Measurements from ENCODE around the gene AOPEP. TPM values are rescaled to one million over a fixed set of nuclear protein-coding genes. Genes with fewer than 3 reads are reported as not detected.

Gene AOPEP
- total RNA-seq, 1 donor from 2014 or later = 92.3 TPM

- TF ChIP-seq CTCF (IDR thresholded peaks at IDR 0.05) = no peak
- Mint-ChIP-seq H3K36me3 (ENCODE audit: low read depth) (peaks cover 16% of the 10 kb centered on the region), H3K4me1 (ENCODE audit: low read depth) (peaks cover 16% of the 10 kb centered on the region), H3K9me3 (ENCODE audit: low read depth) (peaks cover 14% of the 10 kb centered on the region), H3K27ac (ENCODE audit: unreplicated experiment) (no peak overlapping the region), H3K4me3 (ENCODE audit: unreplicated experiment) (no peak overlapping the region), H3K27me3 (ENCODE audit: low read depth) (no peaks in the 10 kb centered on the region)
- no peak for DNase-seq (ENCODE audit: low spot score)
These were observed 20.3 kb downstream of the AOPEP start for GRCh38 chr9:94746541-94747370.

GRCh38 chr9:94754976-94755475, 28.5 kb downstream of the AOPEP start:
- Mint-ChIP-seq H3K27ac (ENCODE audit: unreplicated experiment) (peak overlapping the region; percentile 52), H3K27me3 (ENCODE audit: low read depth) (no peaks in the 10 kb centered on the region), H3K9me3 (ENCODE audit: low read depth) (peaks cover 5% of the 10 kb centered on the region), H3K4me1 (ENCODE audit: low read depth) (peaks cover 39% of the 10 kb centered on the region), H3K4me3 (ENCODE audit: unreplicated experiment) (no peak overlapping the region), H3K36me3 (ENCODE audit: low read depth) (peaks cover 7% of the 10 kb centered on the region)
- TF ChIP-seq CTCF (IDR thresholded peaks at IDR 0.05) = no peak
- no peak for DNase-seq (ENCODE audit: low spot score)

GRCh38 chr9:94757158-94757557, 30.7 kb downstream of the AOPEP start:
- Mint-ChIP-seq H3K4me1 (ENCODE audit: low read depth) (peaks cover 39% of the 10 kb centered on the region), H3K27ac (ENCODE audit: unreplicated experiment) (peak overlapping the region; percentile 60), H3K4me3 (ENCODE audit: unreplicated experiment) (no peak overlapping the region), H3K27me3 (ENCODE audit: low read depth) (no peaks in the 10 kb centered on the region), H3K9me3 (ENCODE audit: low read depth) (peaks cover 3% of the 10 kb centered on the region), H3K36me3 (ENCODE audit: low read depth) (peaks cover 9% of the 10 kb centered on the region)
- TF ChIP-seq CTCF (IDR thresholded peaks at IDR 0.05) = no peak
- DNase-seq (ENCODE audit: low spot score) = no peak

- DNase-seq (ENCODE audit: low spot score) = no peak
- H3K27me3 Mint-ChIP-seq (ENCODE audit: low read depth) = no peaks in the 10 kb centered on the region
- no peak for TF ChIP-seq CTCF (IDR thresholded peaks at IDR 0.05)
- peaks cover 3% of the 10 kb centered on the region for H3K9me3 Mint-ChIP-seq (ENCODE audit: low read depth)
- H3K4me3 Mint-ChIP-seq (ENCODE audit: unreplicated experiment) = no peak overlapping the region
- peaks cover 8% of the 10 kb centered on the region for H3K36me3 Mint-ChIP-seq (ENCODE audit: low read depth)
- H3K27ac Mint-ChIP-seq (ENCODE audit: unreplicated experiment) = peak overlapping the region; percentile 0
- H3K4me1 Mint-ChIP-seq (ENCODE audit: low read depth) = peaks cover 39% of the 10 kb centered on the region
These were observed 31.5 kb downstream of the AOPEP start for GRCh38 chr9:94758031-94758430.

- DNase-seq (ENCODE audit: low spot score) = no peak
- no peak for TF ChIP-seq CTCF (IDR thresholded peaks at IDR 0.05)
- H3K4me3 Mint-ChIP-seq (ENCODE audit: unreplicated experiment) = no peak overlapping the region
These were observed 32.4 kb downstream of the AOPEP start for GRCh38 chr9:94758880-94759279.

More at GRCh38 chr9:94758880-94759279, 32.4 kb downstream of the AOPEP start:
- Mint-ChIP-seq H3K9me3 (ENCODE audit: low read depth) (peaks cover 3% of the 10 kb centered on the region), H3K4me1 (ENCODE audit: low read depth) (peaks cover 37% of the 10 kb centered on the region), H3K36me3 (ENCODE audit: low read depth) (peaks cover 8% of the 10 kb centered on the region), H3K27ac (ENCODE audit: unreplicated experiment) (no peak overlapping the region), H3K27me3 (ENCODE audit: low read depth) (no peaks in the 10 kb centered on the region)
